GM20431 (cell line): ENCODE results near the gene AGAP1.
"Not testable (repeated sequence)": the region's sequence is repeated elsewhere in the genome, so short reads cannot be mapped to it uniquely, and the experiment has no call there.

Experiments
- in situ Hi-C: fragments of 300-500 bp; cut with MseI, MboI; formaldehyde crosslinking; loops from one replicate; pipeline ENCODE4 v1.15.0; 2020; ENCODE audit warnings: low sequenced_read_pairs; ENCODE audit not compliant: unreplicated experiment

AGAP1 gene

DNA sequence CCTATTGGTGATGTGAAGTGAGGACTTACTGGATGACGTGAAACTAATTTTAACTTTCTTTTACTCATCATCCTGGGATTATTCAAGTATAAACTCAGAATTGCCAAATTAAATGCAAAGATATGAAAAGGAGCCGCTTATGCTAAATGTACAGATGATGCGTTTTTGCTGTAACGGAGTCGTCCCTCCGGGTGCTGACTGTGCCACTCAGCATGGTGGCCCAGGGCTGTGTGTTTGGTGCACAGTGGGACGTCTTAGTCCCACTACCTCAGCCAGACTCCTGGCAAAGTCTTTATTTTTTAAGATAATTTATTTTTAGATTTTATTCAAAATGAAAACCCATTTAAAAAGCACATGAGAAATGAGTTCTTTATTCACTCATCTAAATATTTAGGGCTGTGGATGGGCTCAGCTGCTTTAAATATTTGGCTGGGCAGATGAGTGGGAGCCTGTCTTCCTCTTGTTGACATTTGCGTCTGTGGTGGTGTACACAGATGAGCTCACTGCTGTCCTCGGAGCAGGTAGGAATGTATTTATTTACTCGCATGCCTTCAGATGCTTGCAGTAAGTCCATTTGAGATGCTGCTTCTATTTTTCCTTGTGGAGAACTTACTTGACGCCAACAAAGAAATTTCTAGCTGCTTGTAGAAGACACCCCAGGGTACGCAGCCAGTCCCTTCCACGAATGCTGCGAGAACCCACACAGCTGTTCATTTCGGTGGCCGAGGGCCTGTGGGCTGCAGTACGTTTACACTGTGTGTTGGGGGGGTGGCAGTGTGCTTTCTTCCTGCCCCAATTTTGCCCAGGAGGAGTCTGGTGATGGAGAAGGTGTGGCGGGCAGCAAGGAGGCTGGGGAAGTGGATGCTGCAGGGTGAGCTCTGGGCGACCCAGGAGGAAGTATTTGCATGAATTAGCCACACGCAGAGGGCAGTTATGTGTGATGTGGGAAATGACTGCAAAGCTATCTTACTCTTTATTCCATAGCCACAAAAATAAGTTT, 105.0 kb downstream of the AGAP1 start:
- in situ Hi-C loops = loop anchor here (10.0 kb wide), 2 partner anchors 146 to 464 kb away; no protein-coding TSS in a partner anchor

GRCh38 chr2:235599596-235600338, 105.9 kb downstream of the AGAP1 start:
- in situ Hi-C loops = loop anchor here (10.0 kb wide), 2 partner anchors 145 to 465 kb away; no protein-coding TSS in a partner anchor

DNA sequence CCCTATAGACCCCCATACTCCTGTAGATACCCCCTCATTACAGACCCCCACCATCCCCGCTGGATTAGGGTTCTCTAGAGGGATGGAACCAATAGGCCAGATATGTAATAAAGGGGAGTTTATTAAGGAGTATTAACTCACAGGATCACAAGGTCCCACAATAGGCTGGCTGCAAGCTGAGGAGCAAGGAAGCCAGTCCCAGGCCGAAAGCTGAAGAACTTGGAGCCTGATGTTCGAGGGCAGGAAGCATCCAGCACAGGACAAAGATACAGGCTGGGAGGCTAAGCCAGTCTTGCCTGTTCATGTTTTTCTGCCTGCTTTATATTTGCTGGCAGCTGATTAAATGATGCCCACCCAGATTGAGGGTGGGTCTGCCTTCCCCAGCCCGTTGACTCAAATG, 106.6 kb downstream of the AGAP1 start:
- in situ Hi-C loops = no loop called here

GRCh38 chr2:235600926-235601325, 107.1 kb downstream of the AGAP1 start:
- in situ Hi-C loops = no loop called here

GRCh38 chr2:235601960-235602704, 108.3 kb downstream of the AGAP1 start:
- in situ Hi-C loops = no loop called here

DNA sequence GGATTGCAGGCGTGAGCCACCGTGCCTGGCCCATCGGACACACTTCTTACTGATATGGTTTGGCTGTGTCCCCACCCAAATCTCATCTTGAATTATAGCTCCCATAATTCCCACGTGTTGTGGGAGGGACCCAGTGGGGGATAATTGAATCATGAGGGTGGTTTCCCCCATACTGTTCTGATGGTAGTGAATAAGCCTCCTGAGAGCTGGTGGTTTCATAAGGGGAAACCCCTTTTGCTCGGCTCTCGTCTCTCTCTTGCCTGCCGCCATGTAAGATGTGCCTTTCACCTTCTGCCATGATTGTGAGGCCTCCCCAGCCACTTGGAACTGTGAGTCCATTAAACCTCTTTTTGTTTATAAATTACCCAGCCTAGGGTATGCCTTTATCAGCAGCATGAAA, 109.1 kb downstream of the AGAP1 start:
- in situ Hi-C loops = not testable (repeated sequence)

GRCh38 chr2:235603659-235604058, 109.8 kb downstream of the AGAP1 start:
- in situ Hi-C loops = no loop called here

GRCh38 chr2:235605312-235606003, 111.6 kb downstream of the AGAP1 start:
- in situ Hi-C loops = no loop called here

DNA sequence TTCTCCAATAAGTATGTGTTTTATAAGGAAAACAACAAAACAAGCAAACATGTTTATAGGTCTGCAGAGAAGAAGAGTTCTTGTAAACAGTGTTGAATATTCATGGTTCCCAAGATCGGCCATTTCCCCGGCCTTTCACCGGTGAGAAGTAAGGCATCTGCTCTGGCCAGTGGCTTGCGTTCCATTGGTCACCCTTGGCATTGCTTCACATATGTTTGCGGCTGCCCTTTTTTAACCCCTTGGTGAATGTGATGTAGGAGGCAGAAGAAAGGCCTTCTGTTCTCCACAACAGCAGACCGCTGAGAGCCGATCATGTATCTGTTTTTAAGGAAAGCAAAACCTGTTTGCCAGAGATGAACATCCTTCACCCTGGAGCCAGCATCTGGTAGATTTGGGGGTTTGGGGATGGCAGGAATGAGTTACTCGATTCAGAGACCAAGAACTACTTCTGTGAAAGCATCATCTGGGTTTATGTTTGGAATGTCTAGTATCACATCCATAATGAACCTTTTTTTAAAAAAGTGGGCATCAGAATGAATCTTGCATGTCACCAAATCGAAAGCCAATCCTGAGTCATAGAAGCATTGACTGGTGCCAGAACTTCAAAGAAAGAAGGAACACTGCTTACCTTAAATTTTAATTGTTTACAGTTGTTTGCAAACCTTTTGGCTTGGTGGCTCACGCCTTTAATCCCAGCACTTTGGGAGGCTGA, 112.3 kb downstream of the AGAP1 start:
- in situ Hi-C loops = no loop called here

GRCh38 chr2:235607546-235608199, 113.8 kb downstream of the AGAP1 start:
- in situ Hi-C loops = no loop called here

DNA sequence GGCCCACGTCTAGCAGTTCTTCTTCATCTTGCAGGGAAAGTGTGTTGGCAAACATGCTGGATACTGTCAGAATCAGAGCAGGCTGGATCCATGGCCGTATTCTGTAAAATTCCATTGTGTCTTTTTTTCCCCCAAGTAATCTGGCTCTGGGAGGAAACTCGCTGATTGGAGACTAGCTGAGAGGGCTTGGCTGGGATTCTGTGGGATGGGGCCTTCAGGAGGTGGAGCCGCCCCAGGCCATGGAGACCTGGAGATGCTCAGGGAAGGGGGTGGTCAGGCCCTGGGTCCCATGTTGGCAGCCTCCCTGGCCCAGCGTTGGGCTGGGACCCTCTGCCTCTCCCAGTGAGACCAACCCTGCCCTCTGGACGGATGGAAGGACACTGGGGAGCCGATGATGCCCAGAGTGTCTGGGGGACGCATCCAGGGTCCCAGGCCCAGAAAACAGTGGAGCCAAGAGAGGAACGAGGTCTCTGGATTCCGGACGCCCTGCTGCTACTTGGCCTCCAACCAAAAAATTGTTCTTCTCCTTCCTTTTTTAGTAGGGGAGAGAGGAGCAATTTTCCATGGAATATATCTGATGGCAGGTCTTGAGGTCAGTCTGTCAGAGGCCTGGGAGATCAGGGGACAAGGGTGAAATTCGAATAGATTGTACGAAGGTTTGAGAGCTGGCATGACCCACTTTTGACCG, 114.5 kb downstream of the AGAP1 start:
- in situ Hi-C loops = no loop called here

GRCh38 chr2:235609321-235609720, 115.5 kb downstream of the AGAP1 start:
- in situ Hi-C loops = no loop called here

- in situ Hi-C loops = no loop called here
These were observed 115.9 kb downstream of the AGAP1 start for GRCh38 chr2:235609746-235610145.

DNA sequence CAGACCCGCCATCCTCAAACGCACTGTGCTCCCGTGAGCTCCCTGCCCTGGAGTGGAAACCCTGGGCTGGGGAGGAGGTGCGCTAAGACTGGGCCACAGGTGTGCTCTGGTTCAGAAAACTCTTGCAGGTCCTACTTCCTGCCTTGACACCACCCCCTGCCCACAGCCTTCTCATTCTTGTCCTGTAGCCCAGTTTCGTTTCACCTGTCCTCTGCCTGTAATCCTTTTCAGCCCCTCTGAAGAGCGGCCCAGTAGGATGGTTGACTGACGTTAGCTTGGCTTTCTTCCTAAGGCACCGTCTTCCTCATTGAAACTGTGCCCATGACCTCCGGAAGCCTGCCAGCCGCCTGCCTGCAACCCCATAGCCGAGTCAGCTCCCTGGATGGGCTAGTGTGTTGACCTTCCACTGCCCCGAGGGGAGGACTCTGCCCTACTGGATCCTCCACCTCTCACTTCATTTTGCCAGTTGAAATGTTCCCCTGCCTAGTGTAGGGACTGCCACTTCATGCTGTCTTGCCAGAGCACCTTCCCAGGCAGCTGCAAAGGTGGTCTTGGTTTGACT, 116.9 kb downstream of the AGAP1 start:
- in situ Hi-C loops = no loop called here

- in situ Hi-C loops = no loop called here
These were observed 117.5 kb downstream of the AGAP1 start for GRCh38 chr2:235611349-235611748.

DNA sequence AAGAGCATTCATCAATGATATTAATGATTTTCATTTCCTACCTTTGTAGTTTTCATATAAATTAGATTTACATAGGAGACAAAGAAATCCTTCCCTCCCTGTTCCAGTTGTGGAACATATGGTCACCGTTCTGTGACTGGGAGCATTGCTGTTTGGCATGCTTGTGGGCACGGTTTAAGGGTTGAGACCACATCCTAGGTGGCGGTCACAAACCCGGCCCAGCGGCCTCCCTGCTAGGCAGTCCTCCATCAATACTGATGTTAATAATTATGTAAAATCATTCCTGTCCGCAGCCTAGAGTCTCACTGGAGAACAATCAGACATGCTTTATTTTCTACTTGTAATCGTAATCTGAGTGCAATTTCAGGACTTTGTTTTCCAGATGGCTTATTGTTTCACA, 117.9 kb downstream of the AGAP1 start:
- in situ Hi-C loops = no loop called here

GRCh38 chr2:235612181-235612950, 118.5 kb downstream of the AGAP1 start:
- in situ Hi-C loops = no loop called here
